Mesenchymal stem cell (in vitro differentiated cells and primary cell): ENCODE results near the gene ADH5.
"Not testable (repeated sequence)": the region's sequence is repeated elsewhere in the genome, so short reads cannot be mapped to it uniquely, and the experiment has no call there.

Source experiments
- DNase-seq: peaks from one replicate; pipeline ENCODE4 v3.0.0-alpha.2; 2013
- H2AFZ ChIP-seq: one replicate; pipeline ENCODE4 v1.6.1; 2013; ENCODE audit warnings: low read depth, mild to moderate bottlenecking, control low read depth, inconsistent platforms, low read length, moderate library complexity
- H2AK5ac ChIP-seq: 2 replicates; pipeline ENCODE4 v1.6.1; 2013; ENCODE audit warnings: low read length, moderate library complexity, mild to moderate bottlenecking, inconsistent platforms; ENCODE audit not compliant: severe bottlenecking
- H2BK120ac ChIP-seq: one replicate; pipeline ENCODE4 v1.6.1; 2013; ENCODE audit warnings: low read depth, mild to moderate bottlenecking, inconsistent platforms, low read length, moderate library complexity
- H2BK12ac ChIP-seq, 2 experiments: one replicate each; pipeline ENCODE4 v1.6.1; 2013; ENCODE audit warnings: inconsistent platforms in 2 of 2, low read length in 2 of 2, mild to moderate bottlenecking in 2 of 2, moderate library complexity in 2 of 2, control low read depth in 1 of 2
- H2BK15ac ChIP-seq: one replicate; pipeline ENCODE4 v1.6.1; 2013; ENCODE audit warnings: mild to moderate bottlenecking, low read depth, inconsistent platforms; ENCODE audit not compliant: poor library complexity, severe bottlenecking
- H2BK5ac ChIP-seq: 2 replicates; pipeline ENCODE4 v1.6.1; 2013; ENCODE audit warnings: low read depth, mild to moderate bottlenecking, low read length, control low read depth, inconsistent platforms; ENCODE audit not compliant: poor library complexity, severe bottlenecking
- H3K14ac ChIP-seq, 2 experiments: one replicate each; pipeline ENCODE4 v1.6.1; 2013; ENCODE audit warnings: inconsistent platforms in 2 of 2, low read length in 2 of 2, control low read depth in 1 of 2, mild to moderate bottlenecking in 1 of 2, moderate library complexity in 1 of 2
- H3K18ac ChIP-seq, 2 experiments: one replicate each; pipeline ENCODE4 v1.6.1; 2013; ENCODE audit warnings: inconsistent platforms in 2 of 2, low read length in 2 of 2, control low read depth in 1 of 2, low read depth in 1 of 2, mild to moderate bottlenecking in 1 of 2
- H3K23ac ChIP-seq, 2 experiments: one replicate each; pipeline ENCODE4 v1.6.1; 2013; ENCODE audit warnings: inconsistent platforms in 2 of 2, low read length in 2 of 2, mild to moderate bottlenecking in 2 of 2, moderate library complexity in 2 of 2, control low read depth in 1 of 2
- H3K27ac ChIP-seq: 2 replicates; pipeline ENCODE4 v1.5.1; 2013; ENCODE audit warnings: mild to moderate bottlenecking, moderate library complexity, low read length, control low read depth, inconsistent platforms; ENCODE audit not compliant: poor library complexity, severe bottlenecking
- H3K27me3 ChIP-seq, 2 experiments: 2 replicates each; pipeline versions ENCODE4 v1.6.1 to v1.7.0; 2013; ENCODE audit warnings: low read length in 2 of 2, mild to moderate bottlenecking in 2 of 2, moderate library complexity in 2 of 2, control low read depth in 1 of 2, inconsistent platforms in 1 of 2; ENCODE audit not compliant: control insufficient read depth in 1 of 2, insufficient read depth in 1 of 2
- H3K36me3 ChIP-seq, 2 experiments: 2 replicates each; pipeline versions ENCODE4 v1.6.1 to v1.7.0; 2013; ENCODE audit warnings: low read length in 2 of 2, control low read depth in 1 of 2, inconsistent platforms in 1 of 2, low read depth in 1 of 2, mild to moderate bottlenecking in 1 of 2; ENCODE audit not compliant: insufficient read depth in 2 of 2, control insufficient read depth in 1 of 2
- H3K4ac ChIP-seq, 2 experiments: one replicate each; pipeline ENCODE4 v1.6.1; 2013; ENCODE audit warnings: inconsistent platforms in 2 of 2, low read length in 2 of 2, mild to moderate bottlenecking in 2 of 2, moderate library complexity in 2 of 2, control low read depth in 1 of 2, low read depth in 1 of 2
- H3K4me1 ChIP-seq: 2 replicates; pipeline ENCODE4 v1.6.1; 2013; ENCODE audit warnings: low read depth, low read length, control low read depth; ENCODE audit not compliant: control insufficient read depth, insufficient read depth
- H3K4me2 ChIP-seq: 2 replicates; pipeline ENCODE4 v1.6.1; 2013; ENCODE audit warnings: low read length, mild to moderate bottlenecking, inconsistent platforms; ENCODE audit not compliant: poor library complexity, severe bottlenecking
- H3K4me3 ChIP-seq, 2 experiments: 2 replicates each; pipeline versions ENCODE4 v1.5.1 to v1.7.0; 2013; ENCODE audit warnings: low read length in 2 of 2, mild to moderate bottlenecking in 2 of 2, control low read depth in 1 of 2, low read depth in 1 of 2; ENCODE audit not compliant: insufficient read depth in 1 of 2
- H3K79me1 ChIP-seq: replicated peaks from 2 replicates; pipeline ENCODE4 v1.6.1; 2013; ENCODE audit warnings: mild to moderate bottlenecking, control low read depth, low read length, inconsistent platforms; ENCODE audit not compliant: poor library complexity, severe bottlenecking
- H3K9ac ChIP-seq: 2 replicates; pipeline ENCODE4 v1.7.0; 2013; ENCODE audit warnings: mild to moderate bottlenecking, low read length, moderate library complexity
- H3K9me3 ChIP-seq: 2 replicates; pipeline ENCODE4 v1.7.0; 2013; ENCODE audit warnings: mild to moderate bottlenecking, low read length; ENCODE audit not compliant: control insufficient read depth
- H4K8ac ChIP-seq: one replicate; pipeline ENCODE4 v1.6.1; 2013; ENCODE audit warnings: inconsistent platforms, mild to moderate bottlenecking, low read length, moderate library complexity
- H4K91ac ChIP-seq: one replicate; pipeline ENCODE4 v1.6.1; 2013; ENCODE audit warnings: mild to moderate bottlenecking, low read length, inconsistent platforms
- WGBS: methylation state at CpG from one replicate; pipeline ENCODE4 v1.1.7; 2013; ENCODE audit warnings: mixed read lengths; 5-methylcytosine and 5-hydroxymethylcytosine counted together

ADH5 gene

GRCh38 chr4:99099311-99099710 is 10.7 kb upstream of the ADH5 start:
- H4K91ac ChIP-seq = no peak overlapping the region
- no peak overlapping the region for H2BK15ac ChIP-seq
- no peak overlapping the region for H3K27ac ChIP-seq
- no peak overlapping the region for H2BK5ac ChIP-seq
- no peak overlapping the region for H2AK5ac ChIP-seq
- no peak overlapping the region for H3K14ac ChIP-seq
- no peak overlapping the region for H3K4ac ChIP-seq
- H3K27me3 ChIP-seq = no peaks in the 10 kb centered on the region
- WGBS = 82% methylated on average over 12 of the region's 12 CpGs
- no peak overlapping the region for H2AFZ ChIP-seq
- H3K9me3 ChIP-seq = no peaks in the 10 kb centered on the region
- H3K4me3 ChIP-seq = no peak overlapping the region
- H3K9ac ChIP-seq = no peak overlapping the region
- H3K36me3 ChIP-seq = peaks cover 0 to 3% of the 10 kb centered on the region in 2 experiments
- no peak overlapping the region for H3K23ac ChIP-seq
- H3K18ac ChIP-seq = no peak overlapping the region
- H2BK120ac ChIP-seq = no peak overlapping the region
- no peaks in the 10 kb centered on the region for H3K4me1 ChIP-seq
- no peak overlapping the region for H4K8ac ChIP-seq
- no peak overlapping the region for H3K4me2 ChIP-seq
- H2BK12ac ChIP-seq = no peak overlapping the region
- no peak for DNase-seq
- H3K79me1 ChIP-seq = no peaks in the 10 kb centered on the region

DNA sequence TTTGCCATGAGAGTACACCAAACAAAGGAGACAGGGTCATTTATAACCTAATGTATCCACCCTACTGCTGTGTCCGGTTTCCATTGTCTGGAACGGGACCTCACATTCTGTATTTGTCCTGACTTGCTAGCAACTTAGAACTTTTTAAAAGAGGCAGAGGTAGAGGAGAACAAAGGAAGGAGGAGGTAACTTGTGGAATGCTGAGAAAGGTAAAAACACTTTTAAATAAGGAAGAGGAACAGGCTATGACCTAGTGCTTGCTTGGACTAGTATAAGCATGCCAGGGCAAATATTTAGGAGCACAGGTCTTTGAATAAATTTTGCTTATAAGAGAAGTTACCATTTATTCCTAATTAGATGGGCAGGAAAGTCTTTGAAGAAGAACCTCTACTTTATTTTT is 3.3 kb upstream of the ADH5 start:
- H3K27me3 ChIP-seq, H3K36me3 ChIP-seq, H2AFZ ChIP-seq, H2BK5ac ChIP-seq, H2BK15ac ChIP-seq, H2BK120ac ChIP-seq, H3K18ac ChIP-seq, H4K91ac ChIP-seq, H2AK5ac ChIP-seq, H3K4me1 ChIP-seq, H3K27ac ChIP-seq, H3K79me1 ChIP-seq, H4K8ac ChIP-seq, H2BK12ac ChIP-seq, H3K4ac ChIP-seq, DNase-seq, H3K23ac ChIP-seq, H3K4me2 ChIP-seq, H3K9me3 ChIP-seq, H3K14ac ChIP-seq: not testable (repeated sequence)
- H3K9ac ChIP-seq = peak overlapping the region; percentile 98
- H3K4me3 ChIP-seq = peak overlapping the region in 1 of 2 experiments; percentile 96
- 94% methylated on average over 2 of the region's 2 CpGs for WGBS

DNA sequence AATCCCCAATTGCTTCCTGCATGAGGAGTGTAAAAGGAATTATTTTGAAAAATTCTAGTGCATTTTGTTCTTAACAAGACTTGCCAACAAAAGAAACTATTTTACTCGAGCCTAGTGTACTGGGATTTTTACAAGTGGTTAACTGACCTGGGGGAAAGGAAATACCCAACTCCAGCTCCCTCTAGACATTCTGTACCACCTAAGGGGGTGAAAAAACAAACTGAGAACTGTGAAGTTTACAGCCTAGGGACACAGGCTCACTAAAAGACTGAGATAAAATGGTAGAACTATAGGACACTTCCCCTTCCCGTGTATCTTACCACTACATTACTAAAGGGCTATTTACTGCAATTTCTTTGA is 2.6 kb upstream of the ADH5 start:
- no peak overlapping the region for H2BK12ac ChIP-seq
- H2BK15ac ChIP-seq = no peak overlapping the region
- H2AK5ac ChIP-seq = no peak overlapping the region
- no peak overlapping the region for H2AFZ ChIP-seq
- peaks cover 4% of the 10 kb centered on the region for H3K4me1 ChIP-seq
- H4K91ac ChIP-seq = no peak overlapping the region
- no peak for DNase-seq
- H3K4me3 ChIP-seq = peak overlapping the region in 1 of 2 experiments; percentile 96
- H2BK120ac ChIP-seq = no peak overlapping the region
- peak overlapping the region; percentile 98 for H3K9ac ChIP-seq
- H3K27ac ChIP-seq = peak overlapping the region; percentile 37
- no peak overlapping the region for H2BK5ac ChIP-seq
- no peak overlapping the region for H3K14ac ChIP-seq
- 0% methylated on average over 1 of the region's 2 CpGs for WGBS
- H3K23ac ChIP-seq = no peak overlapping the region
- H3K27me3 ChIP-seq = no peaks in the 10 kb centered on the region
- H4K8ac ChIP-seq = no peak overlapping the region
- no peak overlapping the region for H3K18ac ChIP-seq
- no peaks in the 10 kb centered on the region for H3K9me3 ChIP-seq
- H3K4me2 ChIP-seq = peak overlapping the region; percentile 49
- H3K4ac ChIP-seq = no peak overlapping the region
- H3K36me3 ChIP-seq = peaks cover 0 to 8% of the 10 kb centered on the region in 2 experiments
- no peaks in the 10 kb centered on the region for H3K79me1 ChIP-seq

DNA sequence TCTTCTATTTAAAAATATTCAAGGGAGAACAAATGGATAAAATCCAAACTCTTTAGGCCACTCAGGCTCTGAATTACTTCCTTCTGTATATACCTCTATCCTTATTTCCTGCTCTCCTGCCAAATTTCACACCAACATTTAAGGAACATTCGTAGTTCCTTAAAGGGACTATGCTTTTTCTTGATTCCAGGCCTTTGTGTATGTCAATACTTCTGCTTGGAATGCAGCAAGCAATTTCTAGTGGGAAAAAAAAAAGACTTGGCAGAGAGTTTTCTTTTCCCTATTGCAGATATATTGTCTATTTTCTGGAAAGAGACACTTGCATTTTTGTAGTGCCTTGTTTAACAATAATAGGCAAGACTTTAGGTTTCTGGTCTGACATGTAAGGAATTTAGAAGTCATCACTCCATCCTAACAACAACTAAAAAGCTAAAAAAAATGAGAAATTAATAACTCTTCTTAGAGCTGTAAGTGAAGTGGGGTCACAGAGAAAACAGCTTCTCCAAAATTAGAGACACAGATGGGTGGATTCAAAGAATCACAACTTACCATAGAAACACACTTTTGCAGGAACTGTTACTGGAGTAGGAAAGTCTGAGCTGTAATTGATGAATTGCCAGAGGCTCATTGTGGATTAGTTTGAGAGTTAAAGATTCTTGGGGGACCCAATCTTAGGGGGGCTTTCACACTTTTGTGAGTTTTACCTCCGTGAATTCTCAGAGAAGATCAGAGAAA is 2.1 kb upstream of the ADH5 start:
- H3K9me3 ChIP-seq = no peaks in the 10 kb centered on the region
- no peaks in the 10 kb centered on the region for H3K27me3 ChIP-seq
- no peak overlapping the region for H4K8ac ChIP-seq
- no peak overlapping the region for H3K14ac ChIP-seq
- no peak overlapping the region for H4K91ac ChIP-seq
- no peaks in the 10 kb centered on the region for H3K79me1 ChIP-seq
- H2BK15ac ChIP-seq = no peak overlapping the region
- H3K4me2 ChIP-seq = peak overlapping the region; percentile 49
- peak; percentile 8 for DNase-seq
- H2BK5ac ChIP-seq = no peak overlapping the region
- no peak overlapping the region for H2AK5ac ChIP-seq
- H3K27ac ChIP-seq = peak overlapping the region; percentile 37
- peak overlapping the region; percentile 98 for H3K9ac ChIP-seq
- peak overlapping the region in 1 of 2 experiments; percentile 96 for H3K4me3 ChIP-seq
- H3K23ac ChIP-seq = no peak overlapping the region
- H2BK120ac ChIP-seq = no peak overlapping the region
- H3K18ac ChIP-seq = no peak overlapping the region
- H2BK12ac ChIP-seq = no peak overlapping the region
- H3K4ac ChIP-seq = no peak overlapping the region
- H3K4me1 ChIP-seq = peaks cover 6% of the 10 kb centered on the region
- H3K36me3 ChIP-seq = peaks cover 2 to 12% of the 10 kb centered on the region in 2 experiments
- WGBS = 82% methylated on average over 1 of the region's 2 CpGs
- no peak overlapping the region for H2AFZ ChIP-seq
